ENCODE measurements around the gene DNASE1.

DNA sequence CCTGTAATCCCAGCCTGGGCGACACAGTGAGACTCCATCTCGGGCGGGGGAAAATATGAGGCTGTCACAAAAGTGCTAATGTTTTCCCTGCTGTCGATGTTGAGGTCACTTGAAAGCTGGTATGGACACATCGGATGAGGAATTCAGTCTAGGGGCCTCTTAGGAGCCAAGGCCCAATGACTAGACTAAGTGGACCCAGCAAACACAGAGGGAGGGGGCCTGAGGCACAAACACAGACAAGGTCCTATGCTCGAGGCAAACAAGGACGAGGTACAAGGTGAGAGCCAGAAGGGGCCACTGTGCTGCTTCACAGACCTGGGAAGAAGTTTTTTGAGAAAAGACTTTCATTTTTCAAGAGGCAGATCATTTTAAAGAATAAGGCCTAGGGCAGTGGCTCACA lies 47.6 kb downstream of the DNASE1 start:
- TF ChIP-seq, protein P1, sequence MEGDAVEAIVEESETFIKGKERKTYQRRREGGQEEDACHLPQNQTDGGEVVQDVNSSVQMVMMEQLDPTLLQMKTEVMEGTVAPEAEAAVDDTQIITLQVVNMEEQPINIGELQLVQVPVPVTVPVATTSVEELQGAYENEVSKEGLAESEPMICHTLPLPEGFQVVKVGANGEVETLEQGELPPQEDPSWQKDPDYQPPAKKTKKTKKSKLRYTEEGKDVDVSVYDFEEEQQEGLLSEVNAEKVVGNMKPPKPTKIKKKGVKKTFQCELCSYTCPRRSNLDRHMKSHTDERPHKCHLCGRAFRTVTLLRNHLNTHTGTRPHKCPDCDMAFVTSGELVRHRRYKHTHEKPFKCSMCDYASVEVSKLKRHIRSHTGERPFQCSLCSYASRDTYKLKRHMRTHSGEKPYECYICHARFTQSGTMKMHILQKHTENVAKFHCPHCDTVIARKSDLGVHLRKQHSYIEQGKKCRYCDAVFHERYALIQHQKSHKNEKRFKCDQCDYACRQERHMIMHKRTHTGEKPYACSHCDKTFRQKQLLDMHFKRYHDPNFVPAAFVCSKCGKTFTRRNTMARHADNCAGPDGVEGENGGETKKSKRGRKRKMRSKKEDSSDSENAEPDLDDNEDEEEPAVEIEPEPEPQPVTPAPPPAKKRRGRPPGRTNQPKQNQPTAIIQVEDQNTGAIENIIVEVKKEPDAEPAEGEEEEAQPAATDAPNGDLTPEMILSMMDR (IDR thresholded peaks at IDR 0.05; ENCODE audit: low read length), result no peak
- TF ChIP-seq EZH2 (IDR thresholded peaks at IDR 0.05; ENCODE audit: borderline replicate concordance, low read length), result no peak
